ENCODE measurements around the gene DNAH11.
"Not testable (repeated sequence)": the region's sequence is repeated elsewhere in the genome, so short reads cannot be mapped to it uniquely, and the experiment has no call there.

DNAH11 gene

GRCh38 chr7:21717323-21717722 is 174.5 kb downstream of the DNAH11 start:
- CTCF ChIA-PET: interaction anchor here (0.6 kb wide), 1 partner anchor 366 kb away, joined by 3 read pairs; no protein-coding TSS in a partner anchor
- TF ChIP-seq ELF4 (IDR thresholded peaks at IDR 0.05) (no peak), HDGF (IDR thresholded peaks at IDR 0.05; ENCODE audit: borderline replicate concordance) (no peak), CTBP1 (IDR thresholded peaks at IDR 0.05; ENCODE audit: borderline replicate concordance) (no peak), FOXK2 (IDR thresholded peaks at IDR 0.05) (no peak)
- POLR2A ChIA-PET: no interaction called here
- DNase-seq (ENCODE audit: extremely low spot score): no peak

GRCh38 chr7:21718391-21718790 is 175.6 kb downstream of the DNAH11 start:
- POLR2A ChIA-PET: no interaction called here

GRCh38 chr7:21719846-21720245 is 177.0 kb downstream of the DNAH11 start:
- DNase-seq (ENCODE audit: extremely low spot score): no peak
- ChIA-PET CTCF (no interaction called here), POLR2A (no interaction called here)
- TF ChIP-seq NFRKB (IDR thresholded peaks at IDR 0.05) (no peak), FOXK2 (IDR thresholded peaks at IDR 0.05) (no peak), ELF4 (IDR thresholded peaks at IDR 0.05) (no peak), FOXA1 (IDR thresholded peaks at IDR 0.05) (no peak), SUZ12 (IDR thresholded peaks at IDR 0.05) (no peak), ZNF384 (IDR thresholded peaks at IDR 0.05) (no peak), TARDBP (IDR thresholded peaks at IDR 0.05) (no peak), CTBP1 (IDR thresholded peaks at IDR 0.05; ENCODE audit: borderline replicate concordance) (no peak), SP1 (IDR thresholded peaks at IDR 0.05) (no peak)

More at GRCh38 chr7:21718391-21718790, 175.6 kb downstream of the DNAH11 start:
- TF ChIP-seq PKNOX1 (IDR thresholded peaks at IDR 0.05) (no peak), HDGF (IDR thresholded peaks at IDR 0.05; ENCODE audit: borderline replicate concordance) (no peak), CTBP1 (IDR thresholded peaks at IDR 0.05; ENCODE audit: borderline replicate concordance) (no peak), FOXA1 (IDR thresholded peaks at IDR 0.05) (no peak), L3MBTL2 (conservative IDR thresholded peaks at IDR 0.05) (no peak), FOXM1 (IDR thresholded peaks at IDR 0.05; ENCODE audit: borderline replicate concordance) (no peak)
- no peak for DNase-seq (ENCODE audit: extremely low spot score)
- CTCF ChIA-PET: no interaction called here

- ChIA-PET CTCF (interaction anchor here (0.6 kb wide), 1 partner anchor 19 kb away, joined by 3 read pairs; no protein-coding TSS in a partner anchor), POLR2A (no interaction called here)
- no peak for TF ChIP-seq NFRKB (IDR thresholded peaks at IDR 0.05)
- no peak for TF ChIP-seq ARNT (IDR thresholded peaks at IDR 0.05)
- TF ChIP-seq ZNF384 (IDR thresholded peaks at IDR 0.05): no peak
- no peak for TF ChIP-seq FOXA1 (IDR thresholded peaks at IDR 0.05)
- no peak for TF ChIP-seq L3MBTL2 (conservative IDR thresholded peaks at IDR 0.05)
- no peak for TF ChIP-seq CTBP1 (IDR thresholded peaks at IDR 0.05; ENCODE audit: borderline replicate concordance)
- TF ChIP-seq SUZ12 (IDR thresholded peaks at IDR 0.05): no peak
- TF ChIP-seq BHLHE40 (IDR thresholded peaks at IDR 0.05; ENCODE audit: borderline replicate concordance): no peak
- no peak for TF ChIP-seq PKNOX1 (IDR thresholded peaks at IDR 0.05)
- no peak for TF ChIP-seq FOXM1 (IDR thresholded peaks at IDR 0.05; ENCODE audit: borderline replicate concordance)
- TF ChIP-seq LEF1 (IDR thresholded peaks at IDR 0.05; ENCODE audit: borderline replicate concordance): no peak
- TF ChIP-seq TARDBP (IDR thresholded peaks at IDR 0.05): no peak
- no peak for TF ChIP-seq FOXK2 (IDR thresholded peaks at IDR 0.05)
- no peak for TF ChIP-seq ELF4 (IDR thresholded peaks at IDR 0.05)
- no peak for TF ChIP-seq HDGF (IDR thresholded peaks at IDR 0.05; ENCODE audit: borderline replicate concordance)
- TF ChIP-seq SP1 (IDR thresholded peaks at IDR 0.05): no peak
- no peak for DNase-seq (ENCODE audit: extremely low spot score)
Measured at GRCh38 chr7:21722371-21722770, 179.5 kb downstream of the DNAH11 start.

GRCh38 chr7:21724562-21724961 is 181.7 kb downstream of the DNAH11 start:
- no peak for DNase-seq (ENCODE audit: extremely low spot score)
- POLR2A ChIA-PET: no interaction called here
- CTCF ChIA-PET: no interaction called here
- TF ChIP-seq FOXA1 (IDR thresholded peaks at IDR 0.05): no peak
- no peak for TF ChIP-seq L3MBTL2 (conservative IDR thresholded peaks at IDR 0.05)
- no peak for TF ChIP-seq FOXM1 (IDR thresholded peaks at IDR 0.05; ENCODE audit: borderline replicate concordance)

- CTCF ChIA-PET: no interaction called here
- TF ChIP-seq ARNT (IDR thresholded peaks at IDR 0.05) (no peak), ZNF384 (IDR thresholded peaks at IDR 0.05) (no peak), SP1 (IDR thresholded peaks at IDR 0.05) (no peak), ELF4 (IDR thresholded peaks at IDR 0.05) (no peak), NFRKB (IDR thresholded peaks at IDR 0.05) (no peak), FOXA1 (IDR thresholded peaks at IDR 0.05) (no peak), HDGF (IDR thresholded peaks at IDR 0.05; ENCODE audit: borderline replicate concordance) (no peak), FOXK2 (IDR thresholded peaks at IDR 0.05) (no peak), SUZ12 (IDR thresholded peaks at IDR 0.05) (no peak), PKNOX1 (IDR thresholded peaks at IDR 0.05) (no peak), TARDBP (IDR thresholded peaks at IDR 0.05) (no peak), L3MBTL2 (conservative IDR thresholded peaks at IDR 0.05) (no peak), LEF1 (IDR thresholded peaks at IDR 0.05; ENCODE audit: borderline replicate concordance) (no peak), FOXM1 (IDR thresholded peaks at IDR 0.05; ENCODE audit: borderline replicate concordance) (no peak), BHLHE40 (IDR thresholded peaks at IDR 0.05; ENCODE audit: borderline replicate concordance) (no peak)
- POLR2A ChIA-PET: no interaction called here
- no peak for DNase-seq (ENCODE audit: extremely low spot score)
Measured at GRCh38 chr7:21730399-21730798, 187.6 kb downstream of the DNAH11 start.

GRCh38 chr7:21731977-21732376 is 189.1 kb downstream of the DNAH11 start:
- ChIA-PET CTCF (no interaction called here), POLR2A (no interaction called here)
- DNase-seq (ENCODE audit: extremely low spot score): no peak
- TF ChIP-seq FOXK2 (IDR thresholded peaks at IDR 0.05): no peak
- no peak for TF ChIP-seq L3MBTL2 (conservative IDR thresholded peaks at IDR 0.05)
- TF ChIP-seq PKNOX1 (IDR thresholded peaks at IDR 0.05): no peak
- no peak for TF ChIP-seq BHLHE40 (IDR thresholded peaks at IDR 0.05; ENCODE audit: borderline replicate concordance)
- no peak for TF ChIP-seq FOXA1 (IDR thresholded peaks at IDR 0.05)
- TF ChIP-seq SP1 (IDR thresholded peaks at IDR 0.05): no peak
- no peak for TF ChIP-seq FOXM1 (IDR thresholded peaks at IDR 0.05; ENCODE audit: borderline replicate concordance)
- TF ChIP-seq ELF4 (IDR thresholded peaks at IDR 0.05): no peak
- TF ChIP-seq HDGF (IDR thresholded peaks at IDR 0.05; ENCODE audit: borderline replicate concordance): no peak
- no peak for TF ChIP-seq ARNT (IDR thresholded peaks at IDR 0.05)
- no peak for TF ChIP-seq TARDBP (IDR thresholded peaks at IDR 0.05)
- TF ChIP-seq SUZ12 (IDR thresholded peaks at IDR 0.05): no peak
- TF ChIP-seq ZNF384 (IDR thresholded peaks at IDR 0.05): no peak
- TF ChIP-seq NFRKB (IDR thresholded peaks at IDR 0.05): no peak
- TF ChIP-seq CTBP1 (IDR thresholded peaks at IDR 0.05; ENCODE audit: borderline replicate concordance): no peak
- TF ChIP-seq LEF1 (IDR thresholded peaks at IDR 0.05; ENCODE audit: borderline replicate concordance): no peak

- DNase-seq (ENCODE audit: extremely low spot score); CTCF ChIA-PET; POLR2A ChIA-PET: not testable (repeated sequence)
Measured at GRCh38 chr7:21732956-21733355, 190.1 kb downstream of the DNAH11 start.
